GM19324 (cell line): ENCODE results near the gene ADH1B.
"Not testable (repeated sequence)": the region's sequence is repeated elsewhere in the genome, so short reads cannot be mapped to it uniquely, and the experiment has no call there.

Source experiments
- ATAC-seq: cut with Tn5 transposase; IDR thresholded peaks from one replicate; pipeline ENCODE4 v1.9.1; 2021; ENCODE audit warnings: mild to moderate bottlenecking, moderate library complexity; ENCODE audit not compliant: unreplicated experiment, low FRiP score

Gene ADH1B

GRCh38 chr4:99321241-99322191 is at the start of gene ADH1B:
Gene ADH1B (minus strand): TSS chr4:99321401. CDS start chr4:99321331, 70 bp downstream.
- ATAC-seq, result no peak

- not testable (repeated sequence) for ATAC-seq
Measured at GRCh38 chr4:99367817-99368216, 46.6 kb upstream of the ADH1B start.

- ATAC-seq, result no peak
Measured at GRCh38 chr4:99366491-99366890, 45.3 kb upstream of the ADH1B start.

- ATAC-seq, result no peak
Measured at GRCh38 chr4:99362768-99363167, 41.6 kb upstream of the ADH1B start.

GRCh38 chr4:99361899-99362275 is 40.7 kb upstream of the ADH1B start:
- ATAC-seq, result no peak

GRCh38 chr4:99361268-99361898 is 40.2 kb upstream of the ADH1B start:
- ATAC-seq, result no peak

GRCh38 chr4:99359480-99360204 is 38.4 kb upstream of the ADH1B start:
- no peak for ATAC-seq

- no peak for ATAC-seq
Measured at GRCh38 chr4:99357948-99358347, 36.7 kb upstream of the ADH1B start.

GRCh38 chr4:99356992-99357391 is 35.8 kb upstream of the ADH1B start:
- peak; percentile 87 for ATAC-seq

- not testable (repeated sequence) for ATAC-seq
Measured at GRCh38 chr4:99356149-99356548, 34.9 kb upstream of the ADH1B start.

GRCh38 chr4:99352602-99353537 is 31.7 kb upstream of the ADH1B start, which contains the start of gene ADH1C:
Gene ADH1C (minus strand): TSS chr4:99352746. CDS start chr4:99352675, 71 bp downstream.
- ATAC-seq, result no peak

GRCh38 chr4:99351487-99351886 is 30.3 kb upstream of the ADH1B start:
- no peak for ATAC-seq

- no peak for ATAC-seq
Measured at GRCh38 chr4:99349338-99349737, 28.1 kb upstream of the ADH1B start.

- ATAC-seq, result not testable (repeated sequence)
Measured at GRCh38 chr4:99342624-99343023, 21.4 kb upstream of the ADH1B start.

GRCh38 chr4:99341426-99341825 is 20.2 kb upstream of the ADH1B start:
- no peak for ATAC-seq

GRCh38 chr4:99339172-99339571 is 18.0 kb upstream of the ADH1B start:
- no peak for ATAC-seq

- ATAC-seq, result no peak
Measured at GRCh38 chr4:99336553-99336952, 15.4 kb upstream of the ADH1B start.

- ATAC-seq, result no peak
Measured at GRCh38 chr4:99334880-99335279, 13.7 kb upstream of the ADH1B start.

- ATAC-seq, result no peak
Measured at GRCh38 chr4:99330648-99331047, 9.4 kb upstream of the ADH1B start.

- no peak for ATAC-seq
Measured at GRCh38 chr4:99329876-99330275, 8.7 kb upstream of the ADH1B start.
